T47D (cell line): ENCODE results near the gene AP1M2.
"Not testable (repeated sequence)": the region's sequence is repeated elsewhere in the genome, so short reads cannot be mapped to it uniquely, and the experiment has no call there.

Source experiments
- DNase-seq, 2 experiments: peaks; one replicate each; pipeline versions ENCODE4 v3.0.0 to v3.0.0-alpha.2; 2011 to 2012; ENCODE audit warnings: low read depth in 1 of 2, low spot score in 1 of 2
- JUND ChIP-seq: IDR thresholded peaks from 2 replicates; pipeline ENCODE4 v1.6.1; 2012; ENCODE audit warnings: low read depth
- in situ Hi-C: cut with HindIII; loops from 2 replicates; pipeline ENCODE4 v1.10.0; 2016; ENCODE audit warnings: low sequenced_read_pairs, low pct_unique_long_range_greater_than_20kb

AP1M2 gene

GRCh38 chr19:10538204-10538983 is 48.7 kb downstream of the AP1M2 start:
- in situ Hi-C loops: no loop called here
- no peak for TF ChIP-seq JUND
- DNase-seq: no peak

DNA sequence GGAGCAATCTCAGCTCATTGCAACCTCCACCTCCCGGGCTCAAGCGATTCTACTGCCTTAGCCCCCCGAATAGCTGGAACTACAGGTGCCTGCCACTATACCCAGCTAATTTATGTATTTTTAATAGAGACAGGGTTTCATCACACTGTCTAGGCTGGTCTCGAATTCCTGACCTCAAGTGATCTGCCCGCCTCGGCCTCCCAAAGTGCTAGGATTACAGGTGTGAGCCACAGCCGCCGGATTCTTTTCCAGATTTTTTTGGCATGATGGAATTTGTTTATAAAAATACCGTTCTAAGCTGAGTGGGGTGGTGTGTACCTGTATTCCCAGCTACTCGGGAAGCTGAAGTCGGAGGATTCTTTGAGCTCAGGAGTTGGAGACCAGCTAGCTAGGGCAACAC is 49.4 kb downstream of the AP1M2 start:
- DNase-seq: no peak
- TF ChIP-seq JUND: no peak
- in situ Hi-C loops: no loop called here

DNA sequence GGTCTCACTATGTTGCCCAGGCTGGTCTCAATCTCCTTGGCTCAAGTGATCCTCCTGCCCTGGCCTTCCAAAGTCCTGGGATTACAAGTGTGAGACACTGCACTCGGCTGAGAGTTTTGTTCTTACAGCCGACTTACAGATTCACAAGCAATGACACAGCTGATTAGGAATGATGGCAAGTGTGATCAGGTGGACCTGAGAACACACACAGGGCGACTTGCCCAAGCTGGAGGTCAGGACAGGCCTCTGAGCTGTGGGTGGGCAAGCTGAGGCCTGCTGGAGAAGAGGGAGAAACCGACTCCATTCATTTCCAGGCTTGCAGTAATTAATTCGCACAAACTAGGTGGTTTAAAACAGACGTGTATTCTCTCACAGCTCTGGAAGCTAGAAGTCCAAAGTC is 51.5 kb downstream of the AP1M2 start:
- in situ Hi-C loops: no loop called here
- TF ChIP-seq JUND: no peak
- no peak for DNase-seq

GRCh38 chr19:10533646-10534386 is 53.3 kb downstream of the AP1M2 start:
- TF ChIP-seq JUND: no peak
- DNase-seq: no peak
- in situ Hi-C loops: no loop called here

DNA sequence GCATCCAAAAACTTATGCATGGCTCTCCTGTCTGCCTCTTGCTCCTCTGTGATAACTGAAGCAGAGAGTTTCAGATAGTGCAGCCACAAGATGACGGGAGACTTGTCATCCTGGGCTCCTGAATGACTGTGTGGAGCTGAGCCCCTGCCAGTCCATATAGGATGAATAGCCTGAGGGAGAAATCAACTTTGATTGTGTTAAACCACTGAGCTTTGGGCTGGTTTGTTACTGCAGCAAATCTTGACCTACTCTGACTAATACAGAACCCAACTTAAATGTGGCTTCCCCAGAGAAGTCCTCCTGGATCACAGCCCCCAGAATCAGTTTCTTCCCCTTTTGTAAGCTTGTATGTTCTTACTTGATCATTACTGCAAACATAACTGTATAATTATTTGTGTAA is 54.7 kb downstream of the AP1M2 start:
- TF ChIP-seq JUND: no peak
- no peak for DNase-seq
- in situ Hi-C loops: no loop called here

GRCh38 chr19:10526887-10527286 is 60.2 kb downstream of the AP1M2 start:
- DNase-seq, in situ Hi-C loops: not testable (repeated sequence)

DNA sequence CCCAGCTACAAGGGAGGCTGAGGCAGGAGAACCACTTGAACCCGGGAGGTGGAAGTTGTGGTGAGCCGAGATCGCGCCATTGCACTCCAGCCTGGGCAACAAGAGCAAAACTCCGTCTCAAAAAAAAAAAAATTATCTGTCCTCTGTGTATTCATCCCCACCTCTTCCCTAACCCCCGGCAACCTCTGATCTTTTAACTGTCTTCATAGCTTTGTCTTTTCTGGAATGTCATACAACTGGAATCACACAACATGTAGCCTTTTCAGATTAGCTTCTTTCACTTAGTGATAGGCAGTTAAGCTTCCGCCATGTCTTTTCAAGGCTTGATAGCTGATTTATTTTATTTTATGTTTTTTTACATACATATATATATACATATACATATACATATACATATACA is 61.5 kb downstream of the AP1M2 start:
- in situ Hi-C loops: no loop called here
- no peak for DNase-seq
- TF ChIP-seq JUND: no peak

DNA sequence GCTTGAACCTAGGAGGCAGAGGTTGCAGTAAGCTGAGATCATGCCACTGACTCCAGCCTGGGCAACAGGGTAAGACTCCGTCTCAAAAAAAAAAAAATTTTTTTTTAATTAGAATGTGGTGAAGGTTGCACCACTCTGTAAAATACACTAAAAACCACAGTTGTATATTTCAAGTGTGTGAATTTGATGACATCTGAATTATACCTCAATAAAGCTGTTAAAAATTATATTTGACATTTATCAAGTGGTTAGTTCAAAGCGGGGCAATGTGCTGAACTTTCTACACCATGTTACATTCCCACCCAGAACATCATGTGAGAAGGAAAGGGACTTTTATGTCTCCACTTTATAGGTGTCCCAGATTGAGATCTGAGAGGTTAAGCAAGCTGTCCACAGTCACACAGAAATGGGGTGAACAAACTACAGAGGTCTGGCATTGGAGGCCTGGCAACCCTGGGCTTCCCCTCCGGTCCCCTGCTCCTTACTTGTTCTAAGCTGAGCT is 63.9 kb downstream of the AP1M2 start:
- no peak for DNase-seq
- in situ Hi-C loops: no loop called here
- TF ChIP-seq JUND: no peak
